H1 (cell line): ENCODE measurements around the gene LDLRAP1. TPM values are rescaled to one million over a fixed set of nuclear protein-coding genes. Genes with fewer than 3 reads are reported as not detected.
"Not testable (repeated sequence)": the region's sequence is repeated elsewhere in the genome, so short reads cannot be mapped to it uniquely, and the experiment has no call there.

Experiments used
- CTCF ChIA-PET: fragments of 300-600 bp; sonication (Branson Sonifier 250); formaldehyde crosslinking; loops from one replicate; lab custom pipeline; 2021; ENCODE audit not compliant: partially characterized antibody; lab: Charles Lee
- POLR2A ChIA-PET: fragments of 300-600 bp; sonication (Branson Sonifier 250); formaldehyde crosslinking; loops from one replicate; lab custom pipeline; 2021; ENCODE audit warnings: inconsistent platforms; ENCODE audit not compliant: partially characterized antibody; lab: Charles Lee
- DNase-seq, 2 experiments: peaks; one replicate each; pipeline versions ENCODE4 v3.0.0 to v3.0.0-alpha.2; 2010 to 2022; ENCODE audit warnings: low spot score in 2 of 2, low read depth in 1 of 2, mixed read lengths in 1 of 2
- FAIRE-seq: peaks from 2 replicates; lab custom pipeline; 2011; peaks lifted over from hg19 to GRCh38; lab: Jason Lieb, UNC
- H2AFZ ChIP-seq: 2 replicates; pipeline ENCODE4 v1.8.1; 2012; ENCODE audit warnings: low read length, inconsistent platforms
- H2AK5ac ChIP-seq: 2 replicates; pipeline ENCODE4 v1.6.1; 2013; ENCODE audit warnings: low read depth, low read length
- H2BK120ac ChIP-seq: replicated peaks from 2 replicates; pipeline ENCODE3; 2013; ENCODE audit warnings: low read depth, low read length, inconsistent platforms
- H2BK12ac ChIP-seq: 2 replicates; pipeline ENCODE4 v1.6.1; 2013; ENCODE audit warnings: low read depth, low read length
- H2BK15ac ChIP-seq: 2 replicates; pipeline ENCODE4 v1.6.1; 2013; ENCODE audit warnings: low read length
- H2BK20ac ChIP-seq: 2 replicates; pipeline ENCODE4 v1.6.1; 2013; ENCODE audit warnings: low read length
- H2BK5ac ChIP-seq: 2 replicates; pipeline ENCODE4 v1.6.1; 2013; ENCODE audit warnings: low read depth, low read length
- H3K14ac ChIP-seq: 2 replicates; pipeline ENCODE4 v1.6.1; 2013; ENCODE audit warnings: inconsistent platforms; ENCODE audit not compliant: insufficient read length
- H3K18ac ChIP-seq: 2 replicates; pipeline ENCODE4 v1.6.1; 2013; ENCODE audit warnings: low read length; ENCODE audit errors: extremely low read depth
- H3K23ac ChIP-seq: 2 replicates; pipeline ENCODE4 v1.6.1; 2013; ENCODE audit warnings: inconsistent platforms; ENCODE audit not compliant: insufficient read length
- H3K23me2 ChIP-seq: 2 replicates; pipeline ENCODE4 v1.6.1; 2013; ENCODE audit warnings: low read depth, low read length
- H3K27ac ChIP-seq: 2 replicates; pipeline ENCODE4 v1.6.1; 2011; ENCODE audit warnings: low read depth, low read length, inconsistent platforms
- H3K27me3 ChIP-seq, 4 experiments: replicated peaks in 1 of 4; 1 replicate in 1 of 4; 2 replicates in 3 of 4; pipeline versions ENCODE4 v1.6.1 to v1.8.1; 2011 to 2013; ENCODE audit warnings: low read length in 3 of 4, mild to moderate bottlenecking in 3 of 4, inconsistent platforms in 2 of 4, mixed read lengths in 2 of 4, moderate library complexity in 1 of 4; ENCODE audit not compliant: control insufficient read depth in 3 of 4, insufficient read depth in 3 of 4; ENCODE audit errors: extremely low read depth in 1 of 4
- H3K36me3 ChIP-seq, 4 experiments: 2 replicates each; pipeline versions ENCODE4 v1.6.1 to v1.8.1; 2011 to 2013; ENCODE audit warnings: mild to moderate bottlenecking in 4 of 4, low read length in 3 of 4, moderate library complexity in 2 of 4, control low read depth in 1 of 4, inconsistent platforms in 1 of 4; ENCODE audit not compliant: insufficient read depth in 4 of 4, control insufficient read depth in 2 of 4
- H3K4ac ChIP-seq: replicated peaks from 2 replicates; pipeline ENCODE3; 2013; ENCODE audit warnings: low read length, low read depth, mixed read lengths, inconsistent platforms; ENCODE audit not compliant: insufficient read length
- H3K4me1 ChIP-seq, 4 experiments: replicated peaks in 1 of 4; 1 replicate in 1 of 4; 2 replicates in 3 of 4; pipeline versions ENCODE4 v1.6.1 to v1.8.1; 2011 to 2013; ENCODE audit warnings: low read length in 3 of 4, inconsistent platforms in 2 of 4, mixed read lengths in 1 of 4; ENCODE audit not compliant: insufficient read depth in 4 of 4, control insufficient read depth in 3 of 4
- H3K4me2 ChIP-seq, 2 experiments: 2 replicates each; pipeline versions ENCODE4 v1.6.1 to v1.8.1; 2011 to 2013; ENCODE audit warnings: low read depth in 2 of 2, low read length in 2 of 2, control low read depth in 1 of 2, inconsistent platforms in 1 of 2, mild to moderate bottlenecking in 1 of 2; ENCODE audit not compliant: insufficient read depth in 1 of 2
- H3K4me3 ChIP-seq, 4 experiments: fragments of 200-600, 300-600 bp in 1 of 4; sonication (generic), shearing (Covaris generic), sonication (Bioruptor Twin) in 1 of 4; 2 replicates each; pipeline versions ENCODE4 v1.5.1 to v1.8.1; 2011 to 2016; ENCODE audit warnings: low read length in 4 of 4, low read depth in 3 of 4, control low read depth in 2 of 4, inconsistent platforms in 2 of 4, mild to moderate bottlenecking in 2 of 4, mixed read lengths in 1 of 4, moderate library complexity in 1 of 4; ENCODE audit not compliant: insufficient read depth in 2 of 4; ENCODE audit errors: extremely low read depth in 1 of 4
- H3K56ac ChIP-seq: replicated peaks from 2 replicates; pipeline ENCODE3; 2013; ENCODE audit warnings: low read depth, mild to moderate bottlenecking, mixed read lengths, low read length, inconsistent platforms; ENCODE audit not compliant: insufficient read length
- H3K79me1 ChIP-seq: 2 replicates; pipeline ENCODE4 v1.6.1; 2013; ENCODE audit warnings: low read depth, low read length, control low read depth
- H3K79me2 ChIP-seq, 2 experiments: 2 replicates each; pipeline versions ENCODE4 v1.6.1 to v1.8.1; 2012 to 2013; ENCODE audit warnings: low read length in 2 of 2, mild to moderate bottlenecking in 2 of 2, inconsistent platforms in 1 of 2; ENCODE audit not compliant: insufficient read depth in 2 of 2, control insufficient read depth in 1 of 2
- H3K9ac ChIP-seq, 4 experiments: replicated peaks in 1 of 4; 1 replicate in 1 of 4; 2 replicates in 3 of 4; pipeline versions ENCODE4 v1.6.1 to v1.8.1; 2011 to 2013; ENCODE audit warnings: low read depth in 3 of 4, low read length in 3 of 4, control low read depth in 2 of 4, mild to moderate bottlenecking in 2 of 4, moderate library complexity in 2 of 4, inconsistent platforms in 1 of 4; ENCODE audit errors: extremely low read depth in 1 of 4
- H3K9me3 ChIP-seq, 2 experiments: 2 replicates each; pipeline versions ENCODE4 v1.6.1 to v1.8.1; 2012 to 2013; ENCODE audit warnings: mild to moderate bottlenecking in 2 of 2, moderate library complexity in 2 of 2, control low read depth in 1 of 2, inconsistent platforms in 1 of 2, low read depth in 1 of 2, low read length in 1 of 2, mixed read lengths in 1 of 2; ENCODE audit not compliant: insufficient read depth in 2 of 2
- H4K20me1 ChIP-seq, 2 experiments: replicated peaks in 1 of 2; 2 replicates each; pipeline versions ENCODE3 to v1.8.1; 2011 to 2013; ENCODE audit warnings: inconsistent platforms in 2 of 2, low read length in 2 of 2, mild to moderate bottlenecking in 1 of 2; ENCODE audit not compliant: insufficient read depth in 2 of 2, control insufficient read depth in 1 of 2
- H4K5ac ChIP-seq: 2 replicates; pipeline ENCODE4 v1.6.1; 2013; ENCODE audit warnings: low read length, low read depth, mixed read lengths, inconsistent platforms; ENCODE audit not compliant: insufficient read length
- H4K8ac ChIP-seq: 2 replicates; pipeline ENCODE4 v1.8.0; 2013; ENCODE audit warnings: mild to moderate bottlenecking, moderate library complexity, low read length, inconsistent platforms; ENCODE audit not compliant: insufficient read depth; ENCODE audit errors: extremely low read depth
- H4K91ac ChIP-seq: replicated peaks from 2 replicates; pipeline ENCODE3; 2013; ENCODE audit warnings: low read length, mixed read lengths, inconsistent platforms; ENCODE audit not compliant: insufficient read length
- WGBS, 2 experiments: shearing (Covaris generic) in 1 of 2; methylation state at CpG; one replicate each; pipeline versions ENCODE4 v1.1.6 to v1.1.7; 2013 to 2015; ENCODE audit warnings: low lambda C conversion rate in 2 of 2, mixed read lengths in 2 of 2, inconsistent platforms in 1 of 2, low coverage in 1 of 2, missing lambda C conversion rate in 1 of 2; ENCODE audit not compliant: insufficient replicate concordance in 2 of 2, insufficient coverage in 1 of 2, insufficient read length in 1 of 2; ENCODE audit errors: extremely low coverage in 1 of 2, missing lambda C conversion rate in 1 of 2; 5-methylcytosine and 5-hydroxymethylcytosine counted together
- polyA plus RNA-seq, 7 experiments: library from polyadenylated mRNA; depleted of rRNA in 3 of 7; stranded (reverse) in 5 of 7; unstranded in 2 of 7; fragments of >200 nt in 5 of 7; fragments of 200-250 nt in 2 of 7; gene quantifications; 1 replicate in 5 of 7; 2 replicates in 1 of 7; 4 replicates in 1 of 7; pipeline versions ENCODE4 v1.2.1 to v1.2.3, GENCODE V29; 2011 to 2013; ENCODE audit warnings: missing spikeins in 2 of 7, mixed read lengths in 2 of 7
- total RNA-seq: library from RNA; stranded (reverse); fragmentation: NEBNext Ultra II Directional; extraction: Animal tissue kit (Norgen Biotek cat#: 25700); gene quantifications from 2 replicates; pipeline ENCODE4 v1.2.1, GENCODE V29; 2021

LDLRAP1 gene
- total and polyA plus RNA-seq, 2 of the 8 experiments (the other 6 are each of a cell fraction or from before 2014, with no cell fraction given) = 12.8 to 13.2 TPM

- H3K9me3 ChIP-seq, H3K79me2 ChIP-seq, H3K4me3 ChIP-seq, H4K91ac ChIP-seq, H3K4me2 ChIP-seq, H3K4ac ChIP-seq, H4K20me1 ChIP-seq, H2BK5ac ChIP-seq, H2BK12ac ChIP-seq, H3K23me2 ChIP-seq, H2AFZ ChIP-seq, H3K56ac ChIP-seq, DNase-seq, H3K27me3 ChIP-seq, H3K23ac ChIP-seq, H2BK20ac ChIP-seq, H3K27ac ChIP-seq, H3K18ac ChIP-seq, H2BK15ac ChIP-seq, H3K36me3 ChIP-seq, H3K9ac ChIP-seq, H3K4me1 ChIP-seq, FAIRE-seq, H3K14ac ChIP-seq, H4K8ac ChIP-seq, POLR2A ChIA-PET, H3K79me1 ChIP-seq, H2AK5ac ChIP-seq, H4K5ac ChIP-seq, CTCF ChIA-PET, H2BK120ac ChIP-seq: not testable (repeated sequence)
- WGBS, 2 experiments = no CpG with 5 or more reads among the region's 55 CpGs
Observed at GRCh38 chr1:25603779-25604538, 60.6 kb downstream of the LDLRAP1 start.
